Pulmonary artery endothelial cell (primary cell): ENCODE measurements around the gene LTBP1. TPM values are rescaled to one million over a fixed set of nuclear protein-coding genes. Genes with fewer than 3 reads are reported as not detected.
A peak's percentile ranks its signal among the peaks of the same experiment; 100 is the strongest.
"Not testable (repeated sequence)": the region's sequence is repeated elsewhere in the genome, so short reads cannot be mapped to it uniquely, and the experiment has no call there.

Experiments used
- DNase-seq: peaks from one replicate; pipeline ENCODE4 v3.0.0-alpha.2; 2011; ENCODE audit warnings: low read depth, low spot score
- total RNA-seq: library from RNA; depleted of rRNA; stranded (reverse); fragments of >200 nt; gene quantifications from 2 replicates; pipeline ENCODE4 v1.2.3, GENCODE V29; 2014

Gene LTBP1, protein sequence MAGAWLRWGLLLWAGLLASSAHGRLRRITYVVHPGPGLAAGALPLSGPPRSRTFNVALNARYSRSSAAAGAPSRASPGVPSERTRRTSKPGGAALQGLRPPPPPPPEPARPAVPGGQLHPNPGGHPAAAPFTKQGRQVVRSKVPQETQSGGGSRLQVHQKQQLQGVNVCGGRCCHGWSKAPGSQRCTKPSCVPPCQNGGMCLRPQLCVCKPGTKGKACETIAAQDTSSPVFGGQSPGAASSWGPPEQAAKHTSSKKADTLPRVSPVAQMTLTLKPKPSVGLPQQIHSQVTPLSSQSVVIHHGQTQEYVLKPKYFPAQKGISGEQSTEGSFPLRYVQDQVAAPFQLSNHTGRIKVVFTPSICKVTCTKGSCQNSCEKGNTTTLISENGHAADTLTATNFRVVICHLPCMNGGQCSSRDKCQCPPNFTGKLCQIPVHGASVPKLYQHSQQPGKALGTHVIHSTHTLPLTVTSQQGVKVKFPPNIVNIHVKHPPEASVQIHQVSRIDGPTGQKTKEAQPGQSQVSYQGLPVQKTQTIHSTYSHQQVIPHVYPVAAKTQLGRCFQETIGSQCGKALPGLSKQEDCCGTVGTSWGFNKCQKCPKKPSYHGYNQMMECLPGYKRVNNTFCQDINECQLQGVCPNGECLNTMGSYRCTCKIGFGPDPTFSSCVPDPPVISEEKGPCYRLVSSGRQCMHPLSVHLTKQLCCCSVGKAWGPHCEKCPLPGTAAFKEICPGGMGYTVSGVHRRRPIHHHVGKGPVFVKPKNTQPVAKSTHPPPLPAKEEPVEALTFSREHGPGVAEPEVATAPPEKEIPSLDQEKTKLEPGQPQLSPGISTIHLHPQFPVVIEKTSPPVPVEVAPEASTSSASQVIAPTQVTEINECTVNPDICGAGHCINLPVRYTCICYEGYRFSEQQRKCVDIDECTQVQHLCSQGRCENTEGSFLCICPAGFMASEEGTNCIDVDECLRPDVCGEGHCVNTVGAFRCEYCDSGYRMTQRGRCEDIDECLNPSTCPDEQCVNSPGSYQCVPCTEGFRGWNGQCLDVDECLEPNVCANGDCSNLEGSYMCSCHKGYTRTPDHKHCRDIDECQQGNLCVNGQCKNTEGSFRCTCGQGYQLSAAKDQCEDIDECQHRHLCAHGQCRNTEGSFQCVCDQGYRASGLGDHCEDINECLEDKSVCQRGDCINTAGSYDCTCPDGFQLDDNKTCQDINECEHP (N-terminal part only)
- 41.9 and 109 TPM in 2 replicates for total RNA-seq

DNA sequence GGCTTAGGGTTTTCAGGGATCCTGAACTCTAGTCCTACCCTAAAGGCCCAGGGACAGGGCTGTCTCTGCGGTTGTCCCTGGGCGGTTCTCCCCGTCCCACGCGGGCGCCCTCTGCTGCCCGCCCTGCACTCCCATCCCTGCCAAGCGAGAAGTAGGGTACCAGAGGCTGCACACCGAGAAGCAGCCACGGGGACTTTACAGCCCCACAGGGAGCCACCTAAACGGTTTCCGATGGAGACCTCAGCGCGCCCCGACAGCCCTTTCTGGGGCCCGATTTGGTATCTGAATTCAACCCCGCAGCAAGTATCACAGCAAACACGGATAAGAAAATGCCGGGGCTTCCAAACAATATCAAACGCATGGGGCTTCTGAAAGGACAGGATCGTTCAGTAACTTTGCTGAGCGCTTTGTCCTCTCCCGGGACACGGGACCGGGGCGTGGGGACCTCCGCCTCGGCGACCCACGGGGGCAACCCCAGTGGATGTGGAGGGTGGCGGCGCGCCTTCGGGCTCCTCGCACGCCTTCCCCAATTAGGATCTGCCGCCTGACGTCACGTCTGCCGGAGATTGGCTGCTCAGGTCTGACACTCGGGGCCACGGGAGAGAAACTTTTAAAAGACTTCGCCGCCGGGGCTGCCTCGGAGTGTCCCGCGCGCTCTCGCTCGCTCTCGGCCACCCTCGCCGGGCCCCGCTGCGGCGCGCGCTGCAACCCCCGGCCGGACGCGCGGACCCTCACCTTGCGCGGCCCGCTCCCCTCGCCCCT is at the start of gene LTBP1:
Gene LTBP1 (plus strand): TSS at position 640 of the 762 bp plus-strand sequence. CDS start 372 bp downstream, outside the sequence.
- DNase-seq: peak; percentile 15

DNA sequence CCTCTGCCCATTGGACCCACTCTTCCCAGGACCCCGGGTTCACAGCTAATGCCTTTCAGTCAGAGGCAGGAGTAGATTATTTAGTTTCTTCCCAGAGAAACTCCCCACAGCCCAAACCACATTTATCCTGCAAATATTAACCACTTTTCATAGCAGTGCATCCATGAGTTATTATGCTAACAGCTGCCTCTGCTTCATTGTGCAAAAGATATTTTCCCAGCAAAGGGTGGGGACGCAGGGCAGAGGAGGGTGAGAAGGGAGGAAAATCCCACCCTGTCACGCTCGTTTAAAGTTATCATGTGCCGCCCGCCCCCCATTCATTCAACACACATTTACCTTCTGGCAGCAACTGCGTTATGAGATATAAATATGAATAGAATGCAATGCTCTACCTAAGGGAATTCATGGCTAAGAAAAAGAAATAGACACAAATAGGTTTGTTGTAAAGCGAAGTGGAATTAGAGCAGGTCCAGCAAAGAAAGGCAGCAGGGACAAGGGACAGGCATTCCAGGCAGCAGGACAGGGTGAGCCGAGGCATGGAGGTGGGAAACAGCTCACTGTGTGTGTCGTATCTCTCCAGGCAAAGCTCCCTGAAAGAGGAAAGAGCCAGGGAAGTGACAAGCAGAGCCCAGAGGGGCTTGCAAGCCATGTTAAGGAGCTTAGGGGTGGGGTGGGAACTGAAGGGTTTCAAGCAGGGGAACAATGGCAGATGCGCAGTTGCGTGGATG is 46.3 kb upstream of the LTBP1 start:
- DNase-seq: no peak

DNA sequence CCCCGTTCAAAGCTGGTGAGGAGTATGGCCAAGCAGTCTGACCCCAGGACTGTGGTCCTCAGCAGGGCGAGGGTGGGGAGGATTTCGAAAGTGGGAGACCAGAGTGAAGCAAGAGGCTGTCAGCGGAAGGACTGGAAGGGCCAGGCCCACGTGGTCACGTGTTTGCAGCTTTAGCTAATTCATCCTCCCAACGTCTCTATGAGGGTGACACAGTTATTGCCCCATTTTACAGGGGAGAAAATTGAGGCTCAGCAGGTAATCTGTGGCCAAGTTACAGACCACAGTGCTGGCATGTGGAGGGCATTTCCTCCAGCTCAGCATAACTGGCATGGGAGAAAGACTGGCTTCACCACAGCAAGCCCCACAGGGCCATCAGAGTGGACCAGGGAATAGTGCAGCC is 45.4 kb upstream of the LTBP1 start:
- no peak for DNase-seq

DNA sequence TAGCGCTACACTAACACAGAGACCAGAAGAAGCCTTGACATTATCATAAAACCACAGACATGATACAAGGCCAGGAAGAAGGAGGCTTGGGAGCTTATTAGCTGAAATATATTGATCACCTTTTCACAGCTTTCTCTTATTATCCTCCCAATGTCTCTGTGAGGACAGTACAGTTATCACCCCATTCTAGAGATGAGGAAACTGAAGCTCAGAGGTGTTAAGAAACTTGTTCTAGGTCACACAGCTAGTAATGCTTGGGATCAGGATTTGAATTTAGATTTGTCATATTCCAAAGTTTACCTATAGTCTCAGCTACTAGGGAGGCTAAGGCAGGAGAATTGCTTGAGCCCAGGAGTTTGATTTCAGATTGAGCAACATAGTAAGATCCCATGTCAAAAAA is 44.6 kb upstream of the LTBP1 start:
- no peak for DNase-seq

DNA sequence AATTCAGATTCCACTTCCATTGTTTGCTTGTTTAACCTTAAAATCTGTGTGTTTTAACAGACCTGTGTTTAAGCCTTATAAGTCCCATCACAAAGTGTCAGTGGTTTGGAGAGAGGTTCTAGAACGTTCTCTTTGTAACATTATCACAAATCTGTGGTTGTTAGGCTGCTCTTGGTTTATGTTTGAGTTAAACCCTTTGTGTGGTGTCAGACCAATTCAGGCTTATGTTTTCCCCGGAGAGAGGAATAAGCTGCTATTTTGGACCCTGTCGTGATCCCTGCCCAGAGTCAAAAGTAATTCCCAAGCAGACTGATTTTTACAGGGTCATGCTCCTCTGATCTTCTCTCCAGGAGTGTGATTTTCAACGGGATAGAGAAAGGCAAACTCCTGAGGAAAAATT is 43.8 kb upstream of the LTBP1 start:
- no peak for DNase-seq

DNA sequence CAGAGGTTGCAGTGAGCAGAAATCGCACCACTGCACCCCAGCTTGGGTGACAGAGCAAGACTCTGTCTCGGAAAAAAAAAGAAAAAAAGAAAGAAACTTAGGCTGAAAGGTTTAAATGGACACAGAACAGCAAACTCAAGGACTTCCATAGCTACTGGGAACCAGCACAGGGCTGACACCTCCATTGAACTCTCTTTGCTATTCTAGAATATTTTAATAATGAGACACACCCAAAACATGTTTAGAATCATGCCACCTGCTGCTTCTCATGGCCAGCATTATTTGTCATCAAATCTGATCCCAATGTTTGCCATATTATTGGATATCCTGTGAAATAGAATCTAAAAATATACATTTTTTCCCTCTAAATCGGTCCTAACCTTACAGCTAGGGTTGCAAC is 42.7 kb upstream of the LTBP1 start:
- DNase-seq: no peak

DNA sequence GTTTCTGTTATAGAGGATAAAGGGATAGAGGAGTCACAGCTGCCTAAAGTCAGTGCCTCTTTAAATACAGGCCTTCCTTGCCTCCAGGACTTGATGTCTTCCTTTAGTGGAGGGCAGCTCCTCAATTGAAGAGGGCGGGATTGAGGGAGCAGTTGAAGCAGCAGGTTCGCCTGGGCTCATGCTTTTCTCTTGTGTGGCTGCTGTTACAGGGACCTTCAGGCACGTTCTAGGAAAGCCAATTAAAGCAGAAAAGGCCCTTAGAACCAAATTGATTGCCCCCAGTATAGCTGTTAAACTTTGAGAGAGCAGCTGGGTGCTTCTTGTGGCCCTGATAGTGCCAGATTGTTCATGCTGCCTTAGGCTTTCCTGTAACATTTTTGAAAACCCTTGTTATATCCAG is 42.0 kb upstream of the LTBP1 start:
- DNase-seq: no peak

DNA sequence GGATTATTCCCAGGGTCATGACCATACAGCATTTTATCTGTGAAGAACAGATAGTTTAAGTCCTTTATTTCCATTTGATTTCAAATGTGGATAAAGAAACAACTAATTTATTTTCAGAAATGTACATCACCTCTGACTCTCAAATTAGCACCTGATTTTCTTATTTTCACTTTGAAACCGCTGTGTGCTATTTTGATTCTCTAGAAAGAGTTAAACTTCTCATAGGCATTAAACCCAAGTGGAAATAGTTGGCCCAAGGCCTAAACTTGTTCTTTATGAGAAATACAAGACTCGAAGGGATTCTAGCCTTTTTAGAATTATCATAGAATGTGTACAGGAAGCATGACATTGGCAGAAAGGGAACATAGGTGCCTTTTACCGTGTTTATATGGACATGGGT is 41.5 kb upstream of the LTBP1 start:
- no peak for DNase-seq

DNA sequence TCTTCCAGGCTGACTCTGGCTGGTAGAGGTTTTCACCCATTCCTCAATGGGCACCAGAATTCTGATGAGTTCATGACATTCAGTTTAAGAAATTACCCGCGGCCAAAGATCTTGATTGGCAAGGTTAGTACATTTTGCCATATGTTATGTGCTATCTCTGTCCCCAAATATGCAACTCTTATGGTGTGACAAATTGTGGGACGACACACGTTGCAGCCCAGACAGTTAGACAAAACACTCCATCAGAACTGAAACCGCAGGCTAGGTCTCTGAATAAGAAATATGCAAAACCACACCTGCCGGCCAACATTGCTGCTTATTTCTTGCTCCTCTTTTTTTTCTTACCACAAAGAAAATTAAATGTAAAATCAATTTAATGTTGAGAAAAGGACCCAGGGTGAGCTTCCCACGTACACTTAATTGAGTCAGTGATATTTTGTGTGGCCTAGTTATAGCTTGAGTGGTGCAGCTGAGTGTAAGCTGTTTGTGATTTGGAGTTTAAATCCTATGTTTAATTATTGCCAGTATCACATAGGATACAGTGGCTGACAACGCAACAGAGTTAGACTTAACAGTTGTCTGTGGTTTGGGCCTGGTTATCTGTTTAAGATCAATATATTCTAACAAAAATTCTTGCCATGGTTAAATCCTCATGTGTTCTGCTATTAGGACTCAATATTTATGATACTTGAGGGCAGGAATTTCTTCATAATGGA is 35.7 kb upstream of the LTBP1 start:
- no peak for DNase-seq

DNA sequence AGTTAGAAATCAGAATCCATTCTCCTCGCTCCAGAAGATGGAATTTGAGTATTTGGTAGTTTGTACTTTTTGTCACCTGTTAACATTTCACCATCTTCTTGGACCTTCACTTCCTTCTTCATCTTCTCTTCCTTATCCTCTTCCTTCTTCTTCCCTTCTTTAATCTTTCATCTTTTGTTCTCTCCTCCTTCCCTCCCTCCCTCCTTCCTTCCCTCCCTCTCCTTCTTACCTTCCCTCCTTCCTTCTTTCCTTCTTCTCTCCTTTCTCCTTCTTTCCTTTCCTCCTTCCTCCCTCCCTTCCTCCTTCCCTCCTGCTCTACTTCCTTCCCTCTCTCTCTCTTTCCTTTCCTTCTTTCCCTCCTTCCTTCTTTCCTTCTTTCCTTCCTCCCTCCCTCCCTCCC is 31.1 kb upstream of the LTBP1 start:
- no peak for DNase-seq

DNA sequence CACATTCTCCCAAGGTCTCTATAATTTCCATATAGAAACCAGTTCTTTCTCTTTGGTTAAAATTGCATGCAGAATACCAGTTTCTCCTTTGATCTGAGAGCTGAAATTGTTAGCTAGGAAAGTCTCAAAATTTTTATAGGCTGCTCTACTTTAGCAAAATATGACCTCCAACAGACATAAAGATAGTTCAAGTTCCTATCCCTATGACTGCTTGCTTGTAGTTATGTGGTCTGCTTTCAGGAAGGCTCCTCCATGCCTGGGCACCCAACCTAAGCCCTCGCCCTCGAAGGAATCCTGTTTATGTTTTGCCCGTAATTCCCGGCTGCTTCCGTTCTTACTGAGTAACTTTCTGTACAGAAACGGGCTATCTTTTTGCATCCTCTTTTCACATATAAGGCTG is 28.0 kb upstream of the LTBP1 start:
- DNase-seq: no peak

DNA sequence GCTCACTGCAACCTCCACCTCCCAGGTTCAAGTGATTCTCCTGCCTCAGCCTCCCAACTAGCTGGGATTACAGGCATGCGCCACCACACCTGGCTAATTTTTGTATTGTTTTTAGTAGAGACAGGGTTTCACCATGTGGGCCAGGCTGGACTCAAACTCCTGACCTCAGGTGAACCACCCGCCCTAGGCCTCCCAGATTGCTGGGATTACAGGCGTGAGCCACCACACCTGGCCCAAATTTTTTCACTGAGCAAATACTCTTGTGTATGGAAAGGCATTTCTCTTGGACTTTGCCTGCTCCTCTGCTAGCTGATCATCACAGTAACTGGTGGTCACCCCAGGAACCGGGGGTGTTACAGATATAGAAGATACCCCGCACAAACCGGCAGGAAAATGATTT is 26.9 kb upstream of the LTBP1 start:
- DNase-seq: not testable (repeated sequence)

DNA sequence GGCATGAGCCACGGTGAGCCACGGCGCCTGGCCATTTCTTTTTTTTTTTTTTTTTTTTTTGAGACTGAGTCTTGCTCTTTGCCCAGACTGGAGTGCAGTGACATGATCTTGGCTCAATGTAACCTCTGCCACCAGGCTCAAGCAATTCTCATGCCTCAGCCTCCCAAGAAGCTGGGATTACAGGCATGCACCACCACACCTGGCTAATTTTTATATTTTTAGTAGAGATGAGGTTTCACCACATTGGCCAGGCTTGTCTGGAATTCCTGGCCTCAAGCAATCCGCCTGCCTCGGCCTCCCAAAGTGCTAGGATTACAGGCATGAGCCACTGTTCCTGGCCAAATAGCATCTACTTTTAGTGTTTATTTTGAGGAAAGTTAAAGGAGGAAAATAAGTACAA is 25.3 kb upstream of the LTBP1 start:
- DNase-seq: not testable (repeated sequence)

DNA sequence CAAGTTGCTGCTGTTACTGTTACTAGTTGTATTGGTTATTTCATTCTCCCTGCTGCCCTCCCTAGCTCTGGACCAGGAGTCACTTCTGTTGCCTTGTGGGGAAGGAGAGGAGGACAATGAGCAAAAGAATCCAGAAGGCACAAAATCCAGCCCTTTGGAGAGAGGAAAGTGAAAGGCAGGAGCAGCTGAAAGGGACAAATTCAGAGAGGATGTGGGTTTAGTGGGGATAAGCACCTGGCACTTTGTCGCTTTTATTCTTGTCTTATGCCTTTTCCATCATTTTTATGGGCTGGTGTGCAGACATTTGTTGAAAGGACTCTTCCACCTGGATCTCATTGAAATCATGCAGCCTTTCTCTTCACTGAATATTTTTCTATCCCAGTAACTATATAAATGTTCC is 24.3 kb upstream of the LTBP1 start:
- DNase-seq: no peak

DNA sequence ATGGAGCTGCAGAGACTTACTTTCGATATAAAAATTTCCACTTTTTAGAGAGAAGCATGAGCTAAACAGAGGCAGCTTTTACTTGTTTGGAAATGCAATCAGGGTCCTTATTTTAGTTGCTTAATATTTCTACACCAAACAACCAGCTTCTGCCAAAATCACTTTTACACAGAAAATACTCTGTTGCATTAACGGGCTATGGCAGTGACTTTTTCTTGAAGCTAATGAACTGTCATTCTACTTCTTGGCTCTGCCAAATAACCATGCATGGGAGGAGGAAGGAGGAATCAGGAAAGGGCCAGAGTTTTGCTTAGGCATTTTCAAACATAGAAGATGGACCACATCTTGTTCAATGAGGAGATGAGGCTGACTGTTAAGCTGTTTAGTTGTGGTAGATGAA is 23.6 kb upstream of the LTBP1 start:
- no peak for DNase-seq

DNA sequence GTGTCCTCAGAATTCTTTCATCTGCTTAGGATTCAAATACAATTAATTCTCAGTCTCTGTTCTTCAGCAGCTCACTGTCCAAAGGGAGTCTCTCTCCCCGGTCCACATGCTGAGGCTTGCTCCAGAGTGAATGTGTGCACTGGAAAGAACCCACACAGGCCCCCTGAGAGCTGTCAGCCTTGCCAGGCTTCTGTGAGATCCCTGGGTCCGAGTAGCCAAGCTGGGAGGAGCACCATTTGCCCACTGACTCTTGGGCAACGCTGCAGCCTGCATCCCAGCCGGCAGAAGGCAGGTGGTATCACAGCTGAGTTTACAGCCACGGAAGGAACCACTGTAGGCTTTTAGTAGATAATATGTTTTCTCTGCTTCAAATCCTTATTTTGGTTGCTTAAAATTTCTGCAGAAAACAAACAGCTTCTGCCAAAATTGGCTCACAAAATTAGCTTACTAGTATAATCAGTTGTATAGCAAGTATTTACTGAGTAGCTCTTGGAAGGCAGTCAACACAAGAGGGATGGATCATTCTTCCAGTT is 21.4 kb upstream of the LTBP1 start:
- no peak for DNase-seq

DNA sequence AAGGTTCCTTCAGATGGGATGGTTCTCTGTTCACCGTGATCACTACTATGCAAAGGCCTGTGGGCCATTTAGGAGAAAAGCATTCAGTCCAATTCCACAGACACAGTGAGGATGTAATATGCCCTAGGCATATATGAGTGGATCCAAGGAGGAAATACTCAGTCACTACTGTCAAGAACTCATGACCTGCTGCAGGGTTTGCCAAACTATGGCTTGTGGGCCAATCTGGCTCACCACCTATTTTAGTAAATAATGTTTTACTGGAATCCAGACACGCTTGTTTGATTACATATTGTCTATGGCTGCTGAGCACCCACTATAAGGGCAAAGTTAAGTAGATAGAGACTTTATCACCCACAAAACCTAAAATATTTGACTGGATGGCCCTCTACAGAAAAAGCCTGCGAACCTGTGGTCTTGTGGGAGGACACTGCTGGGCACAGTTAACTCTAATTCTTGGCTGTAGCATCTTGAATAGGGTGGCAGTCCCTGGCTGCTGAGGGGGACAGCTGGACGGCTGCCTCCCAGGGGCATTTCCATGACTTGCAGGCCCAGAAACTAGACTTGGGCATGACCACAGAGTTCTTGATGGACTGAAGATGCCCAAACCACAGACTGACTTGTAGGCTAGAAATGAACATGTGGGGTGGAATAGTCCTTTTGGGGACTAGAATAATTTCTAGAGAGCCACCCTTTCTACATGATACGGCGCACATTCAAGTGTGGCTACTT is 20.6 kb upstream of the LTBP1 start:
- DNase-seq: no peak

DNA sequence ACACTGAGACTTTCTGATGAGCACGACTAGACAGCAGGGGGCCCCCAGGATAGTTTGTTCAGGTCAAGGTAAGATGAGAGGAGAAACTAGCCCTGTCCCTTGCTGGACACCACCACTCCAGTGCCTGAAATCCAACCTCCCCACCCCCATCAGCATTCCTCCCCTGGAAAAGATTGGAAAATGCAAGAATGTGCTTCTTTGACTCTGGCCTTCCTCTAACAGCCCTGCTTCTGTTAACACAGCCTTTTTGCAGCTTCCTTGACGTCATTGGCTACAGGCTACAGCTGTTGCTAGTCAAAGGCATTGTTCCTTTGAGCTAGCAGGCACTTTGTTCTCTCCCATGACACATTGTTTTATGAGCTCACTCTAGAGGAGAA is 20.1 kb upstream of the LTBP1 start:
- peak; percentile 67 for DNase-seq

DNA sequence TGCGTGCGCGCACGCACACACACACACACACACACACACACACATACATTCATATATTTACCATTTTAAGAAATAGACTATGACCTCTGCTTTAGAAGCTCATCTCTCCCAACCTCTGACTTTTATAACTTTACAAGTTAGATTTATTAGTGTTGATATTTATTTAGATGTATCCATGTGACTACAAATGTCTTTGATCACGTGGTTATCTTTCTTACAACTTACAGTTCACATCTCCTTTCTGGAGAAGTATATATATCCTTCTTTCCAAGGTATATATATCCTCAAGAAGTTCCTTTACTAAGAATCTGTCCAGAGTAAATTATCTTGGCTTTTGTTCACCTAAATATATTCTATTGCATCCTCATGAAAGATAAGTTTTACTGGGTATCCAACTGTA is 16.3 kb upstream of the LTBP1 start:
- DNase-seq: no peak
